DMS79 treated with DMSO at 0.1 percent for 48 hours (cell line): ENCODE results near the gene SLC43A3.

Experiments
- DNase-seq: peaks from one replicate; lab custom pipeline; 2025; lab: John Stamatoyannopoulos, UW

Gene SLC43A3

DNA sequence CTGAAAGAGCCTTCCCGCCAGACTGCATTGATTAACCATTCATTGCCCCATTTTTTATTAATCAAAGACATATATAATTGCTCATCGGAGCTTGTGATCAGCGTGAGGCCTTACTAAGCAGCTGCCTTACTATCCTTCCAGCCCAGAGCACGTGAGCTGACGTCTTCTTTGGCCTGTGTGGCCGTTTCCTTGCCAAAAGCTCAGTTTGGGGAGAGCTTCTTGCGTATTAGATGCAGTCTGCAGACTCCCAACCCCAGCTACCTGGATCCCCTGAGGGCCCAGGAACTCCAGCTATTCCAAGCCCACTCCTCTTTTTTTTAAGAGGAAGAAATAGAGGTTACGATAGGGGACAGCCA is 784 bp upstream of the SLC43A3 start:
- no peak for DNase-seq

DNA sequence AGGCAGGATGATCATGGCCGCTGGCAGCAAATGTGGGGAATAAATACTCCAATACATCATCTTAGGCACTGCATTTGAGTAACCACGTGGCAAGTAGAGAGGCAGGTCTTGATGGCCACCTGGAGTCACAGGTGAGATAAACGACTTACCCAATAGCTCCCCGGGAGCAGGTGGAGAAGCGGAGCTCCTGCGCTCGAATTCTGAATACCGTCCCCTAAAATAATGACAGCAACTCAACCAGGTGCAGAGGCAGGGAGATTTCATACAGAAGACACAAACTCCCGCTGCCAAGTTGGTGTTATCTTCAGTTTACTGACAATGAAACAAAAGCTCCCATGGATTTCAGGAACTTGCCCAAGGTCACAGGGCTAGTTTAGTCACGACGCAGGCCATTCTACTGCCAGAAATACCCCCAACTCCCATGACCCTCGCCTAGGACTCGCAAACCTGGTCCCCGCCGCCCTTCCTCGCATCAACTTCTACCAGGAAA is 437 bp downstream of the SLC43A3 start:
- DNase-seq, result peak; percentile 81

DNA sequence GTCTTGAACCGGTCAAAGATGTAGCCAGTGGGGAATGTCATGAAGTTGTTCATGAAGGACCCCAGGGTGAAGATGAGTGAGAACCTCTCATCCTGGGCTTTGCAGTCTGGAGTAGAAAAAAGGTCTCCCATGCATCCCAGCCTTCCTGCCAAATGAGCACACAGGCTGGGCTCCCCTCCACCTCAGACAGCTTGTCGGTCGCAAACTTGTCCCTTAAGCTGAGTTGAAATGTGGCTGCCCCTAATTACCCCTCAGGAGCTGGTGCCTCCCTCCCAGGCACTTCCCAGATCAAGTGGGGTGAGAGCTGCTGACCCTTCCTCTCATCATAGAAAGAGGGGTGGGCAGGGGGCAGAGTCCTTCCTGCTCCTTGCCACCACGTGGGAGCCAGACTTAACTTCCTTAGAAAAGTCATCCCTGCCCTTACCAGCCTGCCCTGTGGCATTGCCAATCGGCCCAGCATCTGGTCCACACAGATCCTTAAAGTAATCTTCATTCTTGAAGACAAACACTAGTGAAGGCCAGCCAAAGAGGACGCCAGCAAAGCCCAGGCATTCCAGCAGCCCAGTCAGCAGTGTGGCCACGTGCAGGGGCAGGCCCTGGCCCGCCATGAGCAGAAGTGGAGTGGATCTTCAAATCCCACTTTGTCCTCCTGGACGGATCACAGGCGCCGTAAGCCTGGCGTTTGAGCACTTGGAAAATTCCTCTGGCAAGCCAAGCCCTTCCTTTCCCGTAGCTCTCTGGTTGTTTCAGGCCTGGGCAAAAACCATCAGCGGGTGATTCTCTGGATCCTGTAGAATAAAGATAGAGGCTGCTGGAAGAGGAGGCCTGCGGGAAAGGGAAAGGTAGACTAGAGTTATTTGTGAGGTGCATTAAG is 1.1 kb downstream of the SLC43A3 start:
- DNase-seq, result peak; percentile 81

DNA sequence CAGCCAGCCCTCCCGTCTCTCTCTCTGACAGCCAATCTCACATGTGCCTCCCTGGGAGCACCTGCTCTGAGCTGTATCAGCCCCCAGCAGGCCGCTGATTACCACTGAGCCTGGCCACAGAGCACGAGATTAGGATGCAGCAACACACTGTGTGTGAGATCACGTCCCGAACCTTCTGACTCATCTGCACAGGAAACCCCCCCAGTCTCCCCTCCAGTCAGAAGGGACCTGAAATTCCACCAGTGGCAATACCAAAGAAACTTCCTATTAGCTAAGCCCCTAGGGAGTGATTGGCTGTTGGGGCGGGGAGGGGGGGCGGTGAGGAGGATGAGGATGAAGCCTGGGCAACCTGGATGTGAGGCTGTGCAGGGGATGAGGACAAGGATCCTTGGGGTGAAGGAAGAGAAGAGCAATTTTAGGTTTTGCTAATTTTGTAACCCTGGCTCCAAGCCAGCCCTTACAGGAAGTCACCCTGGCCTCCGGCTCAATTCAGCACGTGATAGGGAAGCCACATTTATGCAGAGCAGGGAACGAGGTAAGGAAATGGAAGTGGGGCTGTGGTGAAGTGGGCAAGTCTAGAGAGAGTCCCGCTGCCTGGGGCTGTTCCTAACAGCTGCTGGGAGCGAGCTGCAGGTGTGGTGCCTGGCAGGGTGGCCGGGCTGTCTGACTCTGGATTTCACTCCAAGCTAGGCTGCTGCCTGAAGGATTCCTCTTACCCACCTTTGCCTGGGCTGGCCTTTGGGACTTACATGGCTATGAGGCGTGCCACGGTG is 1.9 kb downstream of the SLC43A3 start:
- DNase-seq, result peak; percentile 58

DNA sequence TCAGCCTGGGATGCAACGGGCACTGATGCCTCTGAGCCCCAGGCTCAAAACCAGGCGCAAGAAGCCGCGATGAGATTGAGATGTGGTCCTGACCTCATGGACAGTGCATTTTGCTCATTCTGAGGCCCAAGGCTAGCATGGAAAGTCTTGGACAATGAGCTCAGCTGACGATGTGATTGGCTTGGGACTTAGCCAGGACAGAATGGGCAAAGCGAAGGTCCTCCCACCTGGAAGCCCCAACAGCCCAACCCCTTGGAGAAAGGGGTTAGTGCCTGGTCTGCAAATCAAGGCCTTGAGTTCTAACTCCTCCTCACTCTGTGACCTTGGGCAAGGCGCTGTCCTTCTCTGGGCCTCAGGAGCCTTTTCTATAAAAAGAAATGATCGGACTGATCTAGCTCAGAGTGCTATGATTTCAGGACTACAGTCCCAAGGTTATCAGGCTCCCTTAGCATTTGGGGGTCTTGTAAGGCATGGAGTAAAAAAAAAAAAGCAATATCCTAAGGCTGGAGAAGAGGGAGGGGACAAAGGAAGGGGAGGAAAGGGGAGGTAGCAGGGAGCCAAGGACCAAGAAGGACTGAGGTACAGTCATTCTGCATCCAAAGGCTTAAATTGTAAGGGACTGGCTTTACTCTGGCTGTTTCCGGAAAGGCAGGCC is 2.7 kb downstream of the SLC43A3 start:
- no peak for DNase-seq

DNA sequence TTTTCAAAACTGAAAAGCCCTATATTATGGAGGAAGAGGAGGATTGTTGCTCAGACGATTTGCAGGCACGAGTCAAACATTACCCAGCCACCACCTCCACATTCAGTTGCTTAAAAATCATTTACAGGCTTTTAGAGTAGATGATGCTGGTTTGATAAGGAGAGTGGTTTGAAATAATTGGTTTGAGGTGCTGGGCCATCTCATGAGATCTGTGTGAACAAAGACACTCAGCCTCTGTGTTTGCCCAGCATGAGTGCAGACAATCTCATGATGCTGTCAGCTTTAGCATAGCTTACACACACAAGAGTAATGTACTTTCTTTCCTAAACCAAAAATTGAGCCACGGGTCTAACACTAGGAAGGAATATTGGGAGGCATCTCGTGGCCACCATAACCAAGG is 4.3 kb downstream of the SLC43A3 start:
- no peak for DNase-seq

DNA sequence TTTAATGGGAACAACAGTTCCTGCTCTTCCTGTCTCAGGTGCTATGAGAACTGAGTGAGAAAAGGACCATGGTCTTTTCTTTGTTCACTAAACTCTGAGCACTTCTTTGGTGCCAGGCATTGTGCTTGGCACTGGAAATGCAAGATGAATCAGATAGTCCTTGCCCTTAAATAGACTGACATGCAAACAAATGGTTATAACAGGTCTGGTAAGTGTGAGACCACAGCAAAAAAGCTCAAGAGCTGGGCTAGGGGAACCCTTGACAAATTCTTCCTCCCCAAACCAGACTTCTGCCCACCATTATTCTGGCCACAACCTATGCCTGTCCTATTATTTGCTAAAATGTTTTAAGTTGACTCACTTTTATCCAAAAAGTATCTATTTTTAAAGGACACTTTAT is 5.1 kb downstream of the SLC43A3 start:
- no peak for DNase-seq

DNA sequence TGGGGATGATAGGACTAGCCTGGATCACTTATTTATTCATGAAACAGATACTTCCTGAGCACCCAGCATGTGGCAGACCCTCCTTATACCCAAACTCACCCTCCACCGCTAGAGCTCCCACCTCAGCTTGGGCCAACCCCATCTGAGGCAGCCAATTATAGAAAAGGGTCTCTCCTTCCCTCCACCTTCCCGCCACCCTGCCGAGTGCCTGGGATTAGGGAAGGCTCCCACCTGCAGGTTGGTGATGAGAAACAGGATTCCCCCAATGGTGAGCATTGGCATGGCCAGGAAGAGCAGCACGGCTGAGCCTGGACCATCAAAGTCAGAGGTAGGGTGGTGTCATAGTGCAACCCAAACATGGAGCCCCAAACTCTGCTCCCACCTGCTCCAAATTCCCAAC is 5.9 kb downstream of the SLC43A3 start:
- DNase-seq, result no peak

DNA sequence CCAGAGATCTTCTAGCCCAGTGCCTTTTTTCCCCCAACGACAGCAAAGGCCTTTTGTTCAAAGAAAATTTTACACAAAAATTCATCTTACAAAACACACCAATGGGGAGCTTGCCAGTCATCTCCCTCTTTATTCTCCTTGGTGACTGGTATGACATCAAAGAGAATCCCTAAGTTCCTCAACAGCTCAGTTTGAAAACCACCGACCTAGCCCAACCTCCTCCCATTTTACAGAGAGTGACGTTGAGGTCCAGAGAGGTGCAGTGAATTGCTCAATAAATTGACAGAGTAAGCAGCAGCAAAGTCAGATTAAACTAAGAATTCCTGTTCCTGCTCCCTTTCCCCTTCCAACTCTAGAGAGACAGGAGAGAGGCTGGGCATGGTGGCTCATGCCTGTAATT is 7.8 kb downstream of the SLC43A3 start:
- DNase-seq, result no peak

DNA sequence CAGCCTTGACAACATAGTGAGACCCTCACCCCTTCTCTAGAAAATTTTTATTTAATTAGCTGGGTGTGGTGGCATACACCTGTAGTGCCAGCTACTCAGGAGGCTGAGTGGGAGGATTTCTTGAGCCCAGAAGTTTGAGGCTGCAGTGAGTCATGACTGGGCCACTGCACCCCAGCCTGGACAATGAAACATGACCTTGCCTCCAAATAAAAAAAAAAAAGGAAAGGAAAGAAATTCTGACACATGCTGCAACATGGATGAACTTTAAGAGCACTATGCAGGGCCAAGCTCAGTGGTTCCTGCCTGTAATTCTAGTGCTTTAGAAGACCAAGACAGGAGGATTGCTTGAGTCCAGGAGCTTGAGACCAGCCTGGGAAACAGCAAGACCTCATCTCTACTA is 8.8 kb downstream of the SLC43A3 start:
- no peak for DNase-seq

DNA sequence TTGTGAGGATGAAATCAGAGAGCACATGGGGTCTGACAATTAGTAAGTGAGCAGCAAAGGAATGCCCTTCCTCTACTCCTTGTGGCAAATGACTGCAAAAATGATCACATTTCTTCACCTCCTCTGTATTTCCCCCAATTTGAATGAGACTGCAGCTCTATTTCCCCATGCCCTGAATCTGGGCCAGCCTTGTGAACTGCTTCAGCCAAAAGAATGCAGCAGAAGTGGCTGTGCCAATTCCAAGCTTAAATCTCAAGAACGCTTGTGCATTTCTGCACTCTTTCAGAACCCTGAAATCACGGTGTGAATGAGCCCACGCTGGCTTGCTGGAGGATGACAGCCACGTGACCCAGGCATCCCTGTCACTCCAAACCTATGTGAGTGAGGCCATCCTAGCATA is 9.9 kb downstream of the SLC43A3 start:
- DNase-seq, result no peak

DNA sequence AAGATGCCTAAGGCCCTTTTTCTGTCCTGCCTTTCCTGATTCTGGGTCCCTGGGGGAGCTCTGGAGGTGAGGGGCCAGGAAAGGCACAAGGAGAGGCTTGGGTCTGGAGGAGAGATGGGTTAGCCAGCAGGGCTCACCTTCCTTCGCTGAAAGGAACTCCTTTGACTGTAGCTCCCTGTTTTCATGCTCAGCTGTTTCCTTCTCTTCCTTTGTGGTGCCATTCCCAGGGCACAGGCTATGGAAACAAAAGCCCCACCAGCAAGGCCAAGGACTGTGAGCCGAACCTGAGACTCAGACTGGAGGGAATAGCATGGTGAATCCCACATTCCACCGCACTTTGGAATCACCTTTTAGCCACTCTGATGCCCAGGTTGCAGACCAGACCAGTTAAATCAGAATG is 10.5 kb downstream of the SLC43A3 start:
- no peak for DNase-seq

DNA sequence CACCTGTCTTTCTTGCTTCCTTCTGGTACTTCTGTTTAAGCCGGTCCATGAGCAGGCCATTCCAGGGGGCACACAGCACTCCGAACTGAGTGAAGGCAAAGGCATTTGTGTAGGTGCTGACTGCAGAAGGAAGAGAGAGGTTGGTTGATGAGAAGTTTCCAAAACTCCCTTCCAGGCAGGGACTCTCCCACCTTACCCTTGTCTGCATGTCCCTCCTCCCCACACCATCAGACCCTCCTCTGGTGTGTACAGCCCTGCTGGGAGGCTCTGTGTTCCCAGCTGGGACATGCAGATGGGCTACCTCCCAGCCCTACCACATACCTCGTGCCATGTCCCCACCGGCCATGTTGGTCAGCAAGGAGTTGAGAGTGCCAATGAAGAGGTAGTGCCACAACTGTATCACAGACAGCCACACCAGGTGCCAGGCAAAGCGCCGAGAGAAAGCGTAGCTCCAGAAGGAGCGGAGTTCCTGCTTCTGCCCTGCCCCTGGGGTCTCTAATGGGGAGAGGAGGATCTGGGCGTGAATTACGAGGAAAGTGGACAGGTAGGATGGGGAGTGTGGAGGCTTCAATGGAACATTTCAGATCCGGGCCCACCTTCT is 12.2 kb downstream of the SLC43A3 start:
- DNase-seq, result no peak

DNA sequence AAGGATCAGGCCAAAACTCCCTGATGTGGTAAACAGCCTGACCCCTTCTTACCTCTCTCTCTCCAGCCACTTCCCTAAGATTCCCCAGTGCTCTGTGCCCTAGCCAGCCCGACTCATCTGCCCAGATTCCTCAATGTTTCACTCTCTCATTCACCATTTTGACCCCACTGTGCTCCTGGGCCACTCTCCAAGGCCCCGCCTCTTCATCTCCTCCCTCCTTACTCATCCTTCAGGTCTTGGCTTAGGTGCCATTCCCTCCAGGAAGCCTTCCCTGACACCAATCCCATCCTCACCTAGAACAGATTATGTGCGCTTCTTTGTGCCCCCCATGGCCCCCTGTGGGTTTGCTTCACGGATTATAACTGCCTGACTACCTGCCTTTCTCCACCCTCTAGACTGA is 13.2 kb downstream of the SLC43A3 start:
- DNase-seq, result no peak

DNA sequence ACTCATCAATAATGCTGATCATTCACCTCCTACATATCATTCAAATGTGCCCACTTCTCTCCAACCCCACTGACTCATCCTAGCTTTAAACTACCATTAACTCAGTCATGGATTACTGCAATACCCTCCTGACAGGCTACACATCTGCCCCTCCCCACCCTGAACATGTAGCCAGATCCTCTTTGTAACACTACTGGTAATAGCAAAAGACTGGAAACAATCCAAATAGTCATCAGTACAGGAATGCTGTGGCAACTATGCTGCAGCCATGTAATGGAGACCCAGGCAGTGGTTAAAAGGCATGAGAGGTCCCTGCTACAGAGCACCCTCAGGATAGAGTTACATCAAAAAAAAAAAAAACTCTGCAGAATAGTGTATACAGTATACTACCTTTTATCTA is 16.6 kb downstream of the SLC43A3 start:
- DNase-seq, result no peak

DNA sequence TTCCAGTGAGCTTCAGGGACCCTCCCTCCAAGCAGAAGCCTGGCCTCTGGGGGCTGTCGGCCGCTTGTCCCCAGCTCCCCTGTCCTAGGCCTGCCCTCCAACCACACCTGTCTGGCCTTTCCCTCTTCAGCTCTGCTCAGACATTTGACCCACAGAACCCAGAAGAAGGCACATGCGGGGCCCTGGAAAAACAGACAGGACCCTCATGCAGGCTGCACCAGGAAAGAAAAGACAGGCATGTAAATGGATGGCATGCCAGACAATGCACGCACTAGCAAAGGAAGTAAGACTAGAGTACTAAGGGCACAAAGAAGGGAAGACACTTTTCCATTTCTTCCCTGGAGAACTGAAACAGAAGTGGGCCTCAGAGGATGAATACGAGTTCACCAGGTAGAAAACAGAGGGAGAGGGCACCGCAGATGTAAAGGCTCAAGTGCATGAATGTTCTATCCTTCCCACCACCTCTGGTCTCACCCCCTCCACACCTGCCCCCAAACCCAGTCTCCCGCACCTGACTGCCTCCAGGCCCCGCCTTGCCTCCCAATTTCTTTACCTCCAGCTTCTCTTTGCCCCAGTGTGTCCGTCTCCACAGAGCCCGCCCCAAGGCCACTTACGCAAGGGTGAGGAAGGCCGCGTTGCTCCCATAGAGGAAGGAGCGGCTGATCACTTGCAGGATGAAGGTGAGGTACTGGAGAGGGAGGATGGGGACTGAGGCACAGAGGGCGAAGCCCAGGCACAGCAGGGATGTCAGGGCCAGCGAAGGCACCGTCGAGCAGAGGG is 17.4 kb downstream of the SLC43A3 start:
- DNase-seq, result no peak

DNA sequence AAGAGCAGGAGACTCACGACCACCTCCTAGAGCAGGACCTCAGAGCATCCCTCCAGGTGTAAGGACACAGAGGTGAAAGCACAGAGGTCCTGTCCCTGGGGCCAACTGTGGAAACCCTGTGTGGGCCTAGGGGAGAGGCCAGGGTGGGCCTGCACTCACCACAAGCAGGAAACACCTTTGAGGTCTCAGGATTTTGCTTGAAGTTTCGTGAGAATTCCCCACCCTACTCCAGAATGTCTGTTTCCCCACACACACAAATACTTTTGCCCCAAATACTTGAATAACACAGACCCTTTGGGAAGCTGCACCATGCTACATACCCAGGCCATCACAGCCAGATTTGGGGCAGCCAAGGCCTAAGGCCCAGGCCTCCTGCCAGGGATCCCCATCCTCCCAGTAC is 18.1 kb downstream of the SLC43A3 start:
- DNase-seq, result no peak

DNA sequence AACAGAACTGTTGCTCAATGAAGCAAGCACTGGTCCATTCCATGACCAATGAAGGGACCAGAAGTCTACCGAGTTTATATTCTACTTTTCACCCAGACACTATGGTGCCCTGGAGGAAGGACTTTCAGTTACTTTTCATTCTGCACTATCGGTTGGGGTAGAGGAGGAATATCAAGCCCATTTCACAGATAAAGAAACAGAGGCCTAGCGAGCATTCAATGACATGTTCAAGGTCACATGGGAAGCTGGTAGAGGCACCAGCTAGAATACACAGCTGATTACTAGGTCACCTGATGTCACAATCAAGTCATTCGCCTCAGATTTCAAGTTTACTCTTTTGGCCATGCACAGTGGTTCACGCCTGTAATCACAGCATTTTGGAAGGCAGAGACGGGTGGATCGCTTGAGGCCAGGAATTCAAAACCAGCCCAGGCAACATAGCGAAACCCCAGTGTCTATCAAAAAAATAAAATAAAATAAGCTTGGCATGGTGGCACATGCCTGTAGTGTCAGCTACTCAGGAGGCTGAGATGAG is 18.9 kb downstream of the SLC43A3 start:
- DNase-seq, result no peak

DNA sequence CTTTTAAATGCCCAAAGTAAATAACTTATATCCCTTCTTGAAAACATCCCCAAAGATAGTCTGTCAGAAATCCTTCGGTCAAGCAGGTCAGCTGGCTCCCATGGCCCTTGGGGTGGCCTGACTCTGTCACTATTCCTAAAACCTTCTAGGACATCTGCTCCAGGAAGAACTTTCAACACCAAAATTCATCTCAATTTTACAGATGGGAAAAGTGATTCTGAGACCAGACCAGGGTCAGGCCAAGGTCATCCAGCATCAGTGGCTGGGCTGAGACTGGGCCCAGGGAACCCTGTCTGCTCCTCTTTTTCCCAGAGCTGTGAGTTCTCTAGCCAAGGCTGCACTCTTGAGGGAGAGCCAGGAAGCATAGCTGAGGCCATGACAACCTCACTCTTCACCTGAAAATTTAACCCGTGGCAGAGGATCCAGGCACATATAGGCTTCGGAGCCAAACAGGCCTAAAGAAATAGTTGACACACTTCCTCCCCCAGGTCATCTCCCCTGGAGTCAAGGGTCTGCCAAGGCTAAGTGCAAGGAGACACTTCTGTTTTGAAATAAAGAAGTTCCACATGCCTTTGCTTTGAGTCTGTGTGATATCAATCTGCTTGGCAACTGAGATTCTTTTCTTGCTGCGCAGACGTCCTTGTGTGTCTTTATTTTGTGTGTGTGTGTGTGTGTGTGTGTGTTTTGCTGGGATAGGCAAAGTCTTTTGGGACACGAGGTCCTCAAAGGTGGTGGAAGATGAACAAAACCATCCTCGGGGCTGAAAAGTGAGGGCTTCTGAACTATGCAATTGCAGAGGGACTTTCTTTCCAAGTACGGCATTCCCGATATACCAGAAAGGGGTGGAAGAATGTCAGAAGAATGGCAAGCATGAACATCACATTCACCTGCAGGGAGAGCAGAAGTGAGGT is 19.7 kb downstream of the SLC43A3 start:
- DNase-seq, result no peak

DNA sequence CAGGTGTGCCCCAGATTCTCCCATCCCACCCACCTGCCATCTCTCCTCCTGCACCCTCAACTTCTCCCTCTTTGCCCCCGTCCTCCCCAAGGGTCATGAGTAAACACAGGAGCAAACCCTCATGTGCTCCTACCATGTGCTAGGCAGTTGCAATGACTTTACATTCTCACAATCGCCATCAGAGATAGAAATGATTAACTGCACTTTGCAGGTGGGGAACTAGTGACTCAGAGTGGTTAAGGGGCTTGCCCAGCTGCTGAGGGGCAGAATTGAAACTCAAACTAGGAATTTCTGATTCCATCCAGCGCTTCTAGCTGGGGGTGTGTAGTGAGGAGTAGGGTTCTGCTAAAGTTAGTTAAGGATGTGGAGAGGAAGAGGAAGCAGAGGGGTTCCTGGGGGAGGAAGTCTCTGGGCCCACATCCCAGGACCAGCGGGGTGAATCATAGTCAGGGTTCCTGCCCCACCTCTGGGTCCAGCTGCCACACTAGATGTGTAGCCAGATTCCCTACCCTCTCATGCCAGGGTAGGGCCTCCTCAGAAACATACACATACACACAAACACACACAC is 20.5 kb downstream of the SLC43A3 start:
- DNase-seq, result no peak
